NCI-H82 treated with DMSO at 0.1 percent for 48 hours (cell line): ENCODE measurements around the gene PIGK.
"Not testable (repeated sequence)": the region's sequence is repeated elsewhere in the genome, so short reads cannot be mapped to it uniquely, and the experiment has no call there.

Source experiments
- DNase-seq: peaks from one replicate; lab custom pipeline; 2025; ENCODE audit not compliant: unreplicated experiment; lab: John Stamatoyannopoulos, UW

The PIGK gene

GRCh38 chr1:77219166-77219887, at the start of gene PIGK:
Gene PIGK, minus strand, starts transcription at chr1:77219430. Its CDS starts 28 bp downstream, at chr1:77219402.
- DNase-seq = peak; percentile 66

- DNase-seq = no peak
Measured at GRCh38 chr1:77267035-77267434, 47.8 kb upstream of the PIGK start.

GRCh38 chr1:77265180-77265579, 46.0 kb upstream of the PIGK start:
- DNase-seq = no peak

GRCh38 chr1:77263708-77264107, 44.5 kb upstream of the PIGK start:
- DNase-seq = no peak

GRCh38 chr1:77253211-77253610, 34.0 kb upstream of the PIGK start:
- no peak for DNase-seq

- no peak for DNase-seq
Measured at GRCh38 chr1:77250126-77250525, 30.9 kb upstream of the PIGK start.

- DNase-seq = no peak
Measured at GRCh38 chr1:77245830-77246229, 26.6 kb upstream of the PIGK start.

- no peak for DNase-seq
Measured at GRCh38 chr1:77239311-77239710, 20.1 kb upstream of the PIGK start.

GRCh38 chr1:77238462-77238861, 19.2 kb upstream of the PIGK start:
- DNase-seq = no peak

GRCh38 chr1:77234943-77235342, 15.7 kb upstream of the PIGK start:
- no peak for DNase-seq

GRCh38 chr1:77234096-77234495, 14.9 kb upstream of the PIGK start:
- no peak for DNase-seq

GRCh38 chr1:77232829-77233228, 13.6 kb upstream of the PIGK start:
- no peak for DNase-seq

GRCh38 chr1:77230051-77230450, 10.8 kb upstream of the PIGK start:
- DNase-seq = no peak

- no peak for DNase-seq
Measured at GRCh38 chr1:77228836-77229235, 9.6 kb upstream of the PIGK start.

GRCh38 chr1:77227381-77227780, 8.2 kb upstream of the PIGK start:
- DNase-seq = no peak

GRCh38 chr1:77222496-77222895, 3.3 kb upstream of the PIGK start:
- DNase-seq = no peak

- DNase-seq = no peak
Measured at GRCh38 chr1:77220687-77221463, 1.6 kb upstream of the PIGK start.

GRCh38 chr1:77218477-77219165, 609 bp downstream of the PIGK start:
- DNase-seq = peak; percentile 74

GRCh38 chr1:77204043-77204442, 15.2 kb downstream of the PIGK start:
- not testable (repeated sequence) for DNase-seq

- DNase-seq = no peak
Measured at GRCh38 chr1:77202751-77203150, 16.5 kb downstream of the PIGK start.

GRCh38 chr1:77200806-77201205, 18.4 kb downstream of the PIGK start:
- no peak for DNase-seq

GRCh38 chr1:77200293-77200692, 18.9 kb downstream of the PIGK start:
- DNase-seq = no peak
